ENCODE measurements around the gene FBXO41. TPM values are rescaled to one million over a fixed set of nuclear protein-coding genes. Genes with fewer than 3 reads are reported as not detected.

FBXO41 gene
- total and polyA plus RNA-seq, 10 of the 15 experiments (the other 5 are each of a cell fraction or from before 2014, with no cell fraction given) = 1.9 to 38.9 (median 11.3) TPM

DNA sequence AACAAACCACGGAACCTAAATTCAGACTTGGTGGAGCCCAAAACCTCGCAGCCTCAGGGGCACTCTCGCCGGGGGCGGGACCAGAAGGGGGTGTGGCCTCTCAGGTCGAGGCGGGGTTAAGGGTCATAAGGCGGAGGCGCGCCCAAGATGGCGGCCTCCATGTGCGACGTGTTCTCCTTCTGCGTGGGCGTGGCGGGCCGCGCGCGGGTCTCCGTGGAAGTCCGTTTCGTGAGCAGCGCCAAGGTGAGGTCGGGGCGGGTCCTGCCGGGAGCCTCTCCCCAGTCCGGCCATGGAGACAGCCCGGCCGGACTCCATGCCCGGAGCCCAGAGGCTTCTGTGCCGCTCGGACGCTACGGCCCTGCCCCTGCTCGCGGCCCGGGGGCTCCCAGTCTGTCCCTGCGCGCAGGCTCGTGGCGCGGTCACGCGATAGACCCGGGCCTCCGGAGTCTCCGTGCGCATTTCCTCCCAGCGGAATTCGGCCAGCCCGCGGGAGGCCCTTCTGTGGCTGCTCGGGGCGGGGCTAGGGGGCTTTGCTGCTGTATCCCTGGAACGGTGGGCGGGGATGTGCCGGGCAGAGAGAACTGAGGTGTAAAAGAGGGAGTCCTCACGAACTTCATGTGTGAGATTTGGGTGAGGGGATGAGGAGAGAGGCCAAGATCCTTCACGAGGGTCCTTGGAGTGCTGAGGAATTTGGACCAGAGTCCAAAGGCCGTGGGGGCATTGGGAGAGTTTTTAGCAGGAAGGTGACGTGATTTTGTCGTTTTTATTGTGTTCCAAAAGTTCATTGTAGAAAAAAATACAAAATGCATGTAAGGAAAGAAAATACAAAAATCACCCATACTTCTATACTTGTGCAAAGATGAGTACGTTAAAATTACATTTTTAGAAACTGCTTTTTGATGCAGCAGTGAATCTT is 69.9 kb downstream of the FBXO41 start, which contains the start of gene SMYD5 (continued):
- TF ChIP-seq, protein P1, sequence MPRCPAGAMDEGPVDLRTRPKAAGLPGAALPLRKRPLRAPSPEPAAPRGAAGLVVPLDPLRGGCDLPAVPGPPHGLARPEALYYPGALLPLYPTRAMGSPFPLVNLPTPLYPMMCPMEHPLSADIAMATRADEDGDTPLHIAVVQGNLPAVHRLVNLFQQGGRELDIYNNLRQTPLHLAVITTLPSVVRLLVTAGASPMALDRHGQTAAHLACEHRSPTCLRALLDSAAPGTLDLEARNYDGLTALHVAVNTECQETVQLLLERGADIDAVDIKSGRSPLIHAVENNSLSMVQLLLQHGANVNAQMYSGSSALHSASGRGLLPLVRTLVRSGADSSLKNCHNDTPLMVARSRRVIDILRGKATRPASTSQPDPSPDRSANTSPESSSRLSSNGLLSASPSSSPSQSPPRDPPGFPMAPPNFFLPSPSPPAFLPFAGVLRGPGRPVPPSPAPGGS (IDR thresholded peaks at IDR 0.05; ENCODE audit: borderline replicate concordance, insufficient read depth, low read depth, low read length, poor library complexity, severe bottlenecking) = no peak
- TF ChIP-seq IKZF1 (conservative IDR thresholded peaks at IDR 0.05) (peak; percentile 87), MTA2 (IDR thresholded peaks at IDR 0.05; ENCODE audit: low read depth) (peak; percentile 90), CEBPB (IDR thresholded peaks at IDR 0.05; ENCODE audit: borderline replicate concordance in 1 of 2, low read depth in 2 of 2, low read length in 2 of 2) (no peak), IRF4 (IDR thresholded peaks at IDR 0.05; ENCODE audit: low read depth, low read length) (no peak), POLR2AphosphoS2 (IDR thresholded peaks at IDR 0.05; ENCODE audit: low read depth, low read length) (no peak), TCF3 (IDR thresholded peaks at IDR 0.05; ENCODE audit: borderline replicate concordance, insufficient read depth, low read depth, low read length) (no peak), RCOR1 (conservative IDR thresholded peaks at IDR 0.05; ENCODE audit: low read depth, low read length) (no peak), CREB1 (IDR thresholded peaks at IDR 0.05; ENCODE audit: low read depth) (no peak; the same call in 1 of the 2 replicates), PAX5 (IDR thresholded peaks at IDR 0.05; ENCODE audit: borderline replicate concordance, low read depth, low read length) (no peak), EED (IDR thresholded peaks at IDR 0.05; ENCODE audit: low read depth) (no peak), CBX5 (IDR thresholded peaks at IDR 0.05; ENCODE audit: low read depth) (no peak), TARDBP (IDR thresholded peaks at IDR 0.05; ENCODE audit: borderline replicate concordance) (no peak; the same call in 1 of the 2 replicates), GABPA (IDR thresholded peaks at IDR 0.05; ENCODE audit: low read depth) (no peak)
- TF ChIP-seq, protein P2, sequence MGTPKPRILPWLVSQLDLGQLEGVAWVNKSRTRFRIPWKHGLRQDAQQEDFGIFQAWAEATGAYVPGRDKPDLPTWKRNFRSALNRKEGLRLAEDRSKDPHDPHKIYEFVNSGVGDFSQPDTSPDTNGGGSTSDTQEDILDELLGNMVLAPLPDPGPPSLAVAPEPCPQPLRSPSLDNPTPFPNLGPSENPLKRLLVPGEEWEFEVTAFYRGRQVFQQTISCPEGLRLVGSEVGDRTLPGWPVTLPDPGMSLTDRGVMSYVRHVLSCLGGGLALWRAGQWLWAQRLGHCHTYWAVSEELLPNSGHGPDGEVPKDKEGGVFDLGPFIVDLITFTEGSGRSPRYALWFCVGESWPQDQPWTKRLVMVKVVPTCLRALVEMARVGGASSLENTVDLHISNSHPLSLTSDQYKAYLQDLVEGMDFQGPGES (IDR thresholded peaks at IDR 0.05) = no peak
- TF ChIP-seq, protein P3, sequence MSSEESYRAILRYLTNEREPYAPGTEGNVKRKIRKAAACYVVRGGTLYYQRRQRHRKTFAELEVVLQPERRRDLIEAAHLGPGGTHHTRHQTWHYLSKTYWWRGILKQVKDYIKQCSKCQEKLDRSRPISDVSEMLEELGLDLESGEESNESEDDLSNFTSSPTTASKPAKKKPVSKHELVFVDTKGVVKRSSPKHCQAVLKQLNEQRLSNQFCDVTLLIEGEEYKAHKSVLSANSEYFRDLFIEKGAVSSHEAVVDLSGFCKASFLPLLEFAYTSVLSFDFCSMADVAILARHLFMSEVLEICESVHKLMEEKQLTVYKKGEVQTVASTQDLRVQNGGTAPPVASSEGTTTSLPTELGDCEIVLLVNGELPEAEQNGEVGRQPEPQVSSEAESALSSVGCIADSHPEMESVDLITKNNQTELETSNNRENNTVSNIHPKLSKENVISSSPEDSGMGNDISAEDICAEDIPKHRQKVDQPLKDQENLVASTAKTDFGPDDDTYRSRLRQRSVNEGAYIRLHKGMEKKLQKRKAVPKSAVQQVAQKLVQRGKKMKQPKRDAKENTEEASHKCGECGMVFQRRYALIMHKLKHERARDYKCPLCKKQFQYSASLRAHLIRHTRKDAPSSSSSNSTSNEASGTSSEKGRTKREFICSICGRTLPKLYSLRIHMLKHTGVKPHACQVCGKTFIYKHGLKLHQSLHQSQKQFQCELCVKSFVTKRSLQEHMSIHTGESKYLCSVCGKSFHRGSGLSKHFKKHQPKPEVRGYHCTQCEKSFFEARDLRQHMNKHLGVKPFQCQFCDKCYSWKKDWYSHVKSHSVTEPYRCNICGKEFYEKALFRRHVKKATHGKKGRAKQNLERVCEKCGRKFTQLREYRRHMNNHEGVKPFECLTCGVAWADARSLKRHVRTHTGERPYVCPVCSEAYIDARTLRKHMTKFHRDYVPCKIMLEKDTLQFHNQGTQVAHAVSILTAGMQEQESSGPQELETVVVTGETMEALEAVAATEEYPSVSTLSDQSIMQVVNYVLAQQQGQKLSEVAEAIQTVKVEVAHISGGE (CRISPR knock-in tag; IDR thresholded peaks at IDR 0.05) = no peak
- TF ChIP-seq, protein P4, sequence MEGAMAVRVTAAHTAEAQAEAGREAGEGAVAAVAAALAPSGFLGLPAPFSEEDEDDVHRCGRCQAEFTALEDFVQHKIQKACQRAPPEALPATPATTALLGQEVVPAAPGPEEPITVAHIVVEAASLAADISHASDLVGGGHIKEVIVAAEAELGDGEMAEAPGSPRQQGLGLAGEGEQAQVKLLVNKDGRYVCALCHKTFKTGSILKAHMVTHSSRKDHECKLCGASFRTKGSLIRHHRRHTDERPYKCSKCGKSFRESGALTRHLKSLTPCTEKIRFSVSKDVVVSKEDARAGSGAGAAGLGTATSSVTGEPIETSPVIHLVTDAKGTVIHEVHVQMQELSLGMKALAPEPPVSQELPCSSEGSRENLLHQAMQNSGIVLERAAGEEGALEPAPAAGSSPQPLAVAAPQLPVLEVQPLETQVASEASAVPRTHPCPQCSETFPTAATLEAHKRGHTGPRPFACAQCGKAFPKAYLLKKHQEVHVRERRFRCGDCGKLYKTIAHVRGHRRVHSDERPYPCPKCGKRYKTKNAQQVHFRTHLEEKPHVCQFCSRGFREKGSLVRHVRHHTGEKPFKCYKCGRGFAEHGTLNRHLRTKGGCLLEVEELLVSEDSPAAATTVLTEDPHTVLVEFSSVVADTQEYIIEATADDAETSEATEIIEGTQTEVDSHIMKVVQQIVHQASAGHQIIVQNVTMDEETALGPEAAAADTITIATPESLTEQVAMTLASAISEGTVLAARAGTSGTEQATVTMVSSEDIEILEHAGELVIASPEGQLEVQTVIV (IDR thresholded peaks at IDR 0.05; ENCODE audit: borderline replicate concordance, partially characterized antibody) = no peak
- TF ChIP-seq, protein P5, sequence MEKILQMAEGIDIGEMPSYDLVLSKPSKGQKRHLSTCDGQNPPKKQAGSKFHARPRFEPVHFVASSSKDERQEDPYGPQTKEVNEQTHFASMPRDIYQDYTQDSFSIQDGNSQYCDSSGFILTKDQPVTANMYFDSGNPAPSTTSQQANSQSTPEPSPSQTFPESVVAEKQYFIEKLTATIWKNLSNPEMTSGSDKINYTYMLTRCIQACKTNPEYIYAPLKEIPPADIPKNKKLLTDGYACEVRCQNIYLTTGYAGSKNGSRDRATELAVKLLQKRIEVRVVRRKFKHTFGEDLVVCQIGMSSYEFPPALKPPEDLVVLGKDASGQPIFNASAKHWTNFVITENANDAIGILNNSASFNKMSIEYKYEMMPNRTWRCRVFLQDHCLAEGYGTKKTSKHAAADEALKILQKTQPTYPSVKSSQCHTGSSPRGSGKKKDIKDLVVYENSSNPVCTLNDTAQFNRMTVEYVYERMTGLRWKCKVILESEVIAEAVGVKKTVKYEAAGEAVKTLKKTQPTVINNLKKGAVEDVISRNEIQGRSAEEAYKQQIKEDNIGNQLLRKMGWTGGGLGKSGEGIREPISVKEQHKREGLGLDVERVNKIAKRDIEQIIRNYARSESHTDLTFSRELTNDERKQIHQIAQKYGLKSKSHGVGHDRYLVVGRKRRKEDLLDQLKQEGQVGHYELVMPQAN (conservative IDR thresholded peaks at IDR 0.05) = peak; percentile 99

All from GM12878 (cell line).